GM19395 (cell line): Measurements from ENCODE around the gene CLSTN1.

Experiments
- ATAC-seq: cut with Tn5 transposase; IDR thresholded peaks from one replicate; pipeline ENCODE4 v1.9.1; 2021; ENCODE audit warnings: mild to moderate bottlenecking, moderate library complexity; ENCODE audit not compliant: unreplicated experiment

Gene CLSTN1

GRCh38 chr1:9689011-9689706 is 134.6 kb downstream of the CLSTN1 start:
- ATAC-seq = peak; percentile 55

DNA sequence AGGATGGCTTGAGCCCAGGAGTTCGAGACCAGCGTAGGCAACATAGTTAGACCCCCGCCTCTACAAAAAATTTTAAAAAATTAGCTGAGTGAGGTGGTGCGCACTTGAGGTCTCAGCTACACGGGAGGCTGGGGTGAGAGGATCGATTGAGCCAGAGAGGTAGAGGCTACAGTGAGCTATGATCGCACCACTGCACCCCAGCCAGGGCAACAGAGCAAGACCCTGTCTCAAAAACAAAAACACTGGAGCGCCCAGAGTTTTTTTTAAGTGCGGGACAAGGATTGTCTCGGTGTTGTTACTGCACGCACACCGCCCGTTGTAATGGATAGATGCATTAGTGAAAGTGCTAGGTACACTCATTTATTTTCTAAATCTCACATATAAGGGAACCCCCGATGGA is 135.2 kb downstream of the CLSTN1 start:
- no peak for ATAC-seq

DNA sequence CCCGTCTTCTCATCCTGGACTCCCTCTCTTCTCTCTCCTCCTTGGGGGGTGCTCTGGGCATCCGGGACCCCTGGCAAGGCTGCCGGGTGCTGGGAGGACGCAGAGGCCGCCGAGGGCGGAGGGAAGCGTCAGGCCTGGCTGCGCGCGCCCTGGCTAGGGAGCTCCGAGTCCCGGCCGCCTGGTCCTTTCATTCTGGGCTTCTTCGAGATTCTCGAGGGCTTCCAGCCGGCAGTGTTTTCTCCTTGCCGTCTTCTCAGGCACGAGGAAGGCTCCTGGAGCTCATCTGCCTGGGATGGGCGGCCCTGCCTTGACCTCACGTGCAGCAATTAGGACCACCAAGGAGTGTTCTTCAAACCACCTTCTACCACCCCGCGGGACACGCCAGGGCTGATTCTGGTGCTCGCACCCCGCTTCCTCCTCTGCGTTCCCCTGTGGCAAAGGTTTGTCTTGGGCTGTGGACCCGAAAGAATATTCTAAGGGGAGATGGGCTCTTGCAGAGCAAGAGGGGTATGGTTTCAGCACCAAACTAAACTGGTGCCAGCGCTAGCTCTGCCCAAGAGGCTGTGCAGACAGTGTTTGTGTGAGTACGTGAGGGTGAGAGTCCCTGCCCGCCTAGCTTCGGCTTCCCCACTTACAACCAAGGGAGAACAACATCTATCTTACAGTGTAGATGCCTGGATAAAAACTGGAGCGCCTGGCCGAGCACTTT is 135.7 kb downstream of the CLSTN1 start:
- ATAC-seq = no peak

DNA sequence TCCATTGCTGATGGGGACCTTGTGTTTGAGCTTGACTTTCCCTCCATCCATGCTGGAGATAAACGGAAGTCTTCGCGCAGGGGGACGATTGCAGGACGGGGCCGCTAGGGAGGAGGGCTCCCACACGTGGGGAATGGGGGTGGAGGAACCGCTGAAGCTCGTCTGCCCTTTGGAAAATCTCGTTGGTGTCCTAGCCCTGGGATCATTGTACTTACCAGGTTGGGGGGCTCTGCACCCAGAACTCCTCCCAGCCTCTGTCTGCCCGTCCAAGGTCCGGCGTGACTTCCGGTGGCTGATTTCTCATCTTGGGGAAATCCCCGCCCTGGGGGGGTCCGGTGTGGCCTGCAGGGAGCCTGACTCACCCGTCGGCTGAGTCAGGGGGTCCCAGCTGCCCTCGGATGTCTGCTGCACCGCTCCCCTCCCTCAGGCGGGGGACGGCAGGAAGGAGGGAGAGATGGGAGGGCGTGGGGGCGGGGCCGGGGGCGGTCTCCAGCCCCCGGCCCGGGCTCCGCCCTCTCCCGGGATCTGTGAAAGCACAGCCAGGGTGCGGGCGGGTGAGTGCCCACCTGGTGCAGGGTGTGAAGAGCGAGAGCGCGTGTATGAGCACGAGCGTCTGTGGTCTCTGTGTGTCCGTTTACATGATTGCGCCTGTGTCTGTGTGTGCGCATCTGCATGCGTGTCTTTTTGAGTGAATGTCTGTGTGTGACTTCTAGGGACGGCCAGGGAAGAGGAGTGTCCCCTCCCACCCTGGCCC is 136.5 kb downstream of the CLSTN1 start:
- ATAC-seq = no peak

DNA sequence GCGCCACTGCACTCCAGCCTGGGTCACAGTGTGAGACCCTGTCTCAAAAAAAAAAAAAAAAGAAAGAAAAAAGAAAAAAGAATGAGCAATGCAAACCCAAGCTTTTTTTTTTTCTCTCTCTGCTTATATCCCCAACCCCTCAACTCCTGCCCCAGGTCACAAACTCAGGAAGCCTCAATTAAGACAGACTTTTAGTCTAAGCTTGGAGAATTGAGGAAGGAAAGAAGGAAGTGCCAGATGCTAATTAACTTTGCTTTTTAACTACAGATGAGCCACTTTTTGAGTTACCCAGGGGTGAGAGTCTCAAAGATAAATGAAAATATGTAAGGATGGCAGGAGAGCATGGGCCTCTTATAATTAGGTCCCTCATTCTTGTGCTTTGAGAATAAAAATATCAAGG is 139.0 kb downstream of the CLSTN1 start:
- no peak for ATAC-seq

- ATAC-seq = no peak
Observed at GRCh38 chr1:9680828-9681227, 142.9 kb downstream of the CLSTN1 start.

DNA sequence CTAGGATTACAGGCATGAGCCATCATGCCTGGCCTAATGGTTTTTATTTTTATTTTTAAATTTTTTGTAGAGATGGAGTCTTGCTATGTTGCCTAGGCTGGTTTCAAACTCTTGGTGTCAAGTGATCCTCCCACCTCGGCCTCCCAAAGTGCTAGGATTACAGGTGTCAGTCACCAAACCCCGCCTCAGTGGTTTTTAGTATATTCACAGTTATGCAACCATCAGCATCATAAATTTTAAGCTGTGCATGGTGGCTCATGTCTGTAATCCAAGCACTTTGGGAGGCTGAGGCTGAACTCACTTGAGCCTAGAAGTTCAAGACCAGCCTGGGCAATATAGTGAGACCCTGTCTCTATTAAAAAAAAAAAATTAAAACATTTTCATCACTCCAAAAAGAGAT is 143.7 kb downstream of the CLSTN1 start:
- no peak for ATAC-seq
